Glutamatergic neuron (in vitro differentiated cells): Measurements from ENCODE around the gene CD59. TPM values are rescaled to one million over a fixed set of nuclear protein-coding genes. Genes with fewer than 3 reads are reported as not detected.

ENCODE experiments used
- total RNA-seq: library from RNA; stranded (reverse); fragmentation: NEBNext Ultra II Directional; extraction: Animal tissue kit (Norgen Biotek cat#: 25700); gene quantifications from one replicate; pipeline ENCODE4 v1.2.1, GENCODE V29; 2021; ENCODE audit not compliant: unreplicated experiment

Gene CD59
- total RNA-seq, 1 donor from 2014 or later: 105 TPM

Other genes with a start within 250 kb of the CD59 start
- not detected for gene C11orf91, start 35.6 kb downstream of the CD59 start, total RNA-seq
- 30.5 TPM for gene FBXO3, start 38.1 kb upstream of the CD59 start, total RNA-seq
- 2.7 TPM for gene LMO2, start 155.7 kb upstream of the CD59 start, total RNA-seq